ENCODE data around the gene AMBRA1. TPM values are rescaled to one million over a fixed set of nuclear protein-coding genes. Genes with fewer than 3 reads are reported as not detected.

Gene AMBRA1
- total RNA-seq, 4 donors from 2014 or later, result 36.0 to 59.2 (median 51.9) TPM

- Histone ChIP-seq H3K4me1 (peaks cover 19 to 39% of the 10 kb centered on the region in 2 donors), H3K36me3 (no peaks in the 10 kb centered on the region), H3K4me3 (replicated peaks in 1 of 3) (no peak overlapping the region), H3K9me3 (no peaks in the 10 kb centered on the region), H3K27me3 (peaks cover 14% of the 10 kb centered on the region), H3K27ac (no peak overlapping the region)
- intact Hi-C loops (cut with DNase I), result no loop called here
- TF ChIP-seq CTCF (IDR thresholded peaks at IDR 0.05) (no peak), POLR2A (IDR thresholded peaks at IDR 0.05) (no peak)
- 6 to 8% methylated on average over 13 to 21 of the region's 21 CpGs for WGBS, 2 donors
- no peak for DNase-seq
These were observed 205.0 kb downstream of the AMBRA1 start for GRCh38 chr11:46388619-46389449.

- 15 to 20% methylated on average over 23 to 24 of the region's 24 CpGs for WGBS, 2 donors
- Histone ChIP-seq H3K36me3 (no peaks in the 10 kb centered on the region), H3K27ac (no peak overlapping the region), H3K4me1 (peaks cover 19 to 39% of the 10 kb centered on the region in 2 donors), H3K27me3 (peaks cover 14% of the 10 kb centered on the region), H3K9me3 (no peaks in the 10 kb centered on the region), H3K4me3 (replicated peaks in 1 of 3) (no peak overlapping the region)
- intact Hi-C loops (cut with DNase I), result no loop called here
- TF ChIP-seq POLR2A (IDR thresholded peaks at IDR 0.05), result no peak
- no peak for TF ChIP-seq CTCF (IDR thresholded peaks at IDR 0.05)
- no peak for DNase-seq
These were observed 205.8 kb downstream of the AMBRA1 start for GRCh38 chr11:46387919-46388618.

- H3K27ac ChIP-seq, result no peak overlapping the region
- no peaks in the 10 kb centered on the region for H3K9me3 ChIP-seq
- no peak for DNase-seq
- WGBS, 2 donors, result 57 to 64% methylated on average over 5 of the region's 5 CpGs
- H3K4me3 ChIP-seq (replicated peaks in 1 of 3), result no peak overlapping the region
- no peaks in the 10 kb centered on the region for H3K36me3 ChIP-seq
- peaks cover 15 to 40% of the 10 kb centered on the region in 2 donors for H3K4me1 ChIP-seq
- no peak for TF ChIP-seq POLR2A (IDR thresholded peaks at IDR 0.05)
- no peak for TF ChIP-seq CTCF (IDR thresholded peaks at IDR 0.05)
- peaks cover 14% of the 10 kb centered on the region for H3K27me3 ChIP-seq
- intact Hi-C loops (cut with DNase I), result no loop called here
These were observed 206.4 kb downstream of the AMBRA1 start for GRCh38 chr11:46387456-46387855.

GRCh38 chr11:46386674-46387073 lies 207.1 kb downstream of the AMBRA1 start:
- WGBS, 2 donors, result 90 to 93% methylated on average over 4 of the region's 4 CpGs
- TF ChIP-seq CTCF (IDR thresholded peaks at IDR 0.05) (no peak), POLR2A (IDR thresholded peaks at IDR 0.05) (no peak)
- intact Hi-C loops (cut with DNase I), result no loop called here

More at GRCh38 chr11:46386674-46387073, 207.1 kb downstream of the AMBRA1 start:
- Histone ChIP-seq H3K27me3 (peaks cover 14% of the 10 kb centered on the region), H3K4me1 (peaks cover 18 to 40% of the 10 kb centered on the region in 2 donors), H3K27ac (no peak overlapping the region), H3K36me3 (no peaks in the 10 kb centered on the region), H3K4me3 (replicated peaks in 1 of 3) (no peak overlapping the region), H3K9me3 (no peaks in the 10 kb centered on the region)
- no peak for DNase-seq
